Panc1 (cell line): Measurements from ENCODE around the gene CADPS2. TPM values are rescaled to one million over a fixed set of nuclear protein-coding genes. Genes with fewer than 3 reads are reported as not detected.

ENCODE experiments used
- ATAC-seq: fragments of 200-7000 bp; cut with Tn5 transposase; 2 replicates; pipeline ENCODE4 v1.9.1; 2020; ENCODE audit warnings: mild to moderate bottlenecking, moderate library complexity
- BruUV-seq: library from RNA; stranded (reverse); fragments of 400-500 nt; replicated peaks from 2 replicates; lab custom pipeline; 2021; lab: Mats Ljungman, UMichigan
- CTCF ChIA-PET: fragments of 300-600 bp; sonication (Branson Sonifier 250); formaldehyde crosslinking; loops from one replicate; lab custom pipeline; 2022; ENCODE audit warnings: antibody characterized with exemption; lab: Charles Lee
- POLR2A ChIA-PET: fragments of 300-600 bp; sonication (Branson Sonifier 250); formaldehyde crosslinking; loops from one replicate; lab custom pipeline; 2022; ENCODE audit warnings: antibody characterized with exemption; lab: Charles Lee
- DNase-seq: peaks from one replicate; pipeline ENCODE4 v3.0.0-alpha.2; 2010; ENCODE audit warnings: low read depth, low spot score
- H3K27ac ChIP-seq: 2 replicates; pipeline ENCODE4 v1.5.1; 2011; ENCODE audit warnings: mild to moderate bottlenecking, low read length, inconsistent platforms
- H3K27me3 ChIP-seq: fragments of 200-500 bp; sonication (Bioruptor generic); 2 replicates; pipeline ENCODE4 v1.6.0; 2014; ENCODE audit warnings: low read length, inconsistent platforms; ENCODE audit not compliant: control insufficient read depth, insufficient read depth
- H3K36me3 ChIP-seq: fragments of 200-500 bp; sonication (Bioruptor generic); 2 replicates; pipeline ENCODE4 v1.5.1; 2014; ENCODE audit warnings: inconsistent platforms, mild to moderate bottlenecking, low read length, moderate library complexity; ENCODE audit not compliant: control insufficient read depth, insufficient read depth
- H3K4me1 ChIP-seq: 2 replicates; pipeline ENCODE4 v1.5.1; 2011; ENCODE audit warnings: inconsistent platforms, mild to moderate bottlenecking, low read length, moderate library complexity; ENCODE audit not compliant: control insufficient read depth, insufficient read depth
- H3K4me3 ChIP-seq, 2 experiments: 2 replicates each; pipeline ENCODE4 v1.5.1; 2011 to 2012; ENCODE audit warnings: low read depth in 2 of 2, low read length in 2 of 2, mild to moderate bottlenecking in 2 of 2, inconsistent platforms in 1 of 2, moderate library complexity in 1 of 2
- H3K9me3 ChIP-seq: fragments of 200-500 bp; sonication (Bioruptor generic); 2 replicates; pipeline ENCODE4 v1.5.1; 2014; ENCODE audit warnings: low read depth, mild to moderate bottlenecking, inconsistent platforms, low read length, moderate library complexity; ENCODE audit not compliant: control insufficient read depth, insufficient read depth
- CTCF ChIP-seq: fragments of 450-650 bp; IDR thresholded peaks from 2 replicates; pipeline ENCODE4 v1.5.1; 2017; ENCODE audit warnings: mild to moderate bottlenecking
- POLR2AphosphoS5 ChIP-seq: IDR thresholded peaks from 2 replicates; pipeline ENCODE4 v1.6.1; 2012; ENCODE audit warnings: mild to moderate bottlenecking, low read depth, low read length, moderate library complexity
- REST ChIP-seq, 2 experiments: IDR thresholded peaks; 2 replicates each; pipeline ENCODE4 v1.6.1; 2011 to 2012; ENCODE audit warnings: low read depth in 2 of 2, control low read depth in 1 of 2, low read length in 1 of 2, mild to moderate bottlenecking in 1 of 2, moderate library complexity in 1 of 2; ENCODE audit not compliant: insufficient read depth in 1 of 2
- SIN3A ChIP-seq: IDR thresholded peaks from 2 replicates; pipeline ENCODE4 v1.6.1; 2012; ENCODE audit warnings: low read depth, mild to moderate bottlenecking, low read length, moderate library complexity, borderline replicate concordance; ENCODE audit not compliant: insufficient read depth
- TCF7L2 ChIP-seq: IDR thresholded peaks from 2 replicates; pipeline ENCODE4 v1.6.1; 2011; ENCODE audit warnings: mild to moderate bottlenecking, low read depth, low read length, inconsistent platforms
- in situ Hi-C: cut with HindIII; loops from 2 replicates; pipeline ENCODE4 v1.10.0; 2016; ENCODE audit warnings: low sequenced_read_pairs, low pct_unique_long_range_greater_than_20kb
- intact Hi-C: fragments of 100-400 bp; cut with micrococcal nuclease; formaldehyde crosslinking; loops from one replicate; pipeline ENCODE4 v1.10.0; 2022; ENCODE audit not compliant: unreplicated experiment
- total RNA-seq: library from RNA; stranded (reverse); gene quantifications from one replicate; pipeline ENCODE4 v1.2.1, GENCODE V29; 2021; ENCODE audit not compliant: unreplicated experiment

Gene CADPS2
- total RNA-seq, 1 experiment from 2014 or later = 1.6 TPM

- intact Hi-C loops = no loop called here
- H3K4me1 ChIP-seq = no peaks in the 10 kb centered on the region
- H3K9me3 ChIP-seq = no peaks in the 10 kb centered on the region
- DNase-seq (no peak), ATAC-seq (no peak)
- no peaks in the 10 kb centered on the region for H3K36me3 ChIP-seq
- BruUV-seq = no TSS peak
- no peaks in the 10 kb centered on the region for H3K27me3 ChIP-seq
- in situ Hi-C loops = no loop called here
- POLR2A ChIA-PET = no interaction called here
- no peak overlapping the region for H3K27ac ChIP-seq
- TF ChIP-seq REST (IDR thresholded peaks at IDR 0.05; ENCODE audit: insufficient read depth in 1 of 2, low read depth in 2 of 2, low read length in 1 of 2) (no peak), SIN3A (no peak), POLR2AphosphoS5 (no peak), CTCF (no peak), TCF7L2 (no peak)
- no peak overlapping the region for H3K4me3 ChIP-seq
- CTCF ChIA-PET = no interaction called here
Observed at GRCh38 chr7:122517576-122517975, 368.7 kb downstream of the CADPS2 start.

GRCh38 chr7:122515404-122515803 lies 370.9 kb downstream of the CADPS2 start:
- Histone ChIP-seq H3K9me3 (no peaks in the 10 kb centered on the region), H3K4me1 (no peaks in the 10 kb centered on the region), H3K27me3 (no peaks in the 10 kb centered on the region), H3K36me3 (no peaks in the 10 kb centered on the region), H3K27ac (no peak overlapping the region), H3K4me3 (no peak overlapping the region)
- ChIA-PET POLR2A (no interaction called here), CTCF (no interaction called here)
- DNase-seq = no peak
- in situ Hi-C loops (no loop called here), intact Hi-C loops (no loop called here)
- BruUV-seq = no TSS peak
- ATAC-seq = no peak
- TF ChIP-seq POLR2AphosphoS5 (no peak), CTCF (no peak), SIN3A (no peak), TCF7L2 (no peak), REST (IDR thresholded peaks at IDR 0.05; ENCODE audit: insufficient read depth in 1 of 2, low read depth in 2 of 2, low read length in 1 of 2) (no peak)
